ENCODE data around the gene THOP1.

- TF ChIP-seq, protein P1, sequence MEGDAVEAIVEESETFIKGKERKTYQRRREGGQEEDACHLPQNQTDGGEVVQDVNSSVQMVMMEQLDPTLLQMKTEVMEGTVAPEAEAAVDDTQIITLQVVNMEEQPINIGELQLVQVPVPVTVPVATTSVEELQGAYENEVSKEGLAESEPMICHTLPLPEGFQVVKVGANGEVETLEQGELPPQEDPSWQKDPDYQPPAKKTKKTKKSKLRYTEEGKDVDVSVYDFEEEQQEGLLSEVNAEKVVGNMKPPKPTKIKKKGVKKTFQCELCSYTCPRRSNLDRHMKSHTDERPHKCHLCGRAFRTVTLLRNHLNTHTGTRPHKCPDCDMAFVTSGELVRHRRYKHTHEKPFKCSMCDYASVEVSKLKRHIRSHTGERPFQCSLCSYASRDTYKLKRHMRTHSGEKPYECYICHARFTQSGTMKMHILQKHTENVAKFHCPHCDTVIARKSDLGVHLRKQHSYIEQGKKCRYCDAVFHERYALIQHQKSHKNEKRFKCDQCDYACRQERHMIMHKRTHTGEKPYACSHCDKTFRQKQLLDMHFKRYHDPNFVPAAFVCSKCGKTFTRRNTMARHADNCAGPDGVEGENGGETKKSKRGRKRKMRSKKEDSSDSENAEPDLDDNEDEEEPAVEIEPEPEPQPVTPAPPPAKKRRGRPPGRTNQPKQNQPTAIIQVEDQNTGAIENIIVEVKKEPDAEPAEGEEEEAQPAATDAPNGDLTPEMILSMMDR (conservative IDR thresholded peaks at IDR 0.05; ENCODE audit: low read depth, low read length): no peak; the same call in 1 of the 2 replicates
- no peak for TF ChIP-seq EZH2 (IDR thresholded peaks at IDR 0.05; ENCODE audit: low read length, unreplicated experiment)
Measured at GRCh38 chr19:2782936-2783780, 2.1 kb upstream of the THOP1 start, which contains the start of gene SGTA.
